ENCODE measurements around the gene CPPED1. TPM values are rescaled to one million over a fixed set of nuclear protein-coding genes. Genes with fewer than 3 reads are reported as not detected.

CPPED1 gene
- total RNA-seq: 25.9 and 47.7 TPM in 2 replicates

GRCh38 chr16:12803203-12804093 is at the start of gene CPPED1:
CPPED1 (minus strand) TSS chr16:12803887; CDS start chr16:12803776, 111 bp downstream.

Small RNAs within 50 kb of the gene (small RNA-seq; reads per million reads assigned to genes)
- gene MIR4718: not detected
- not detected for gene RF00443

Other genes starting within 250 kb of the CPPED1 start
- gene SHISA9, start 97.7 kb upstream of the CPPED1 start, total RNA-seq: under 0.01 and 1.8 TPM in 2 replicates